ENCODE results near the gene CXCR6.

- TF ChIP-seq EP300 (IDR thresholded peaks at IDR 0.05), result no peak
- TF ChIP-seq CTCF (IDR thresholded peaks at IDR 0.05), result no peak
- TF ChIP-seq POLR2AphosphoS5 (IDR thresholded peaks at IDR 0.05), result no peak
Observed at GRCh38 chr3:45994419-45995235, 51.4 kb downstream of the CXCR6 start.
